HG02943 (cell line): ENCODE results near the gene TMCC2.
"Not testable (repeated sequence)": the region's sequence is repeated elsewhere in the genome, so short reads cannot be mapped to it uniquely, and the experiment has no call there.

ENCODE experiments used
- ATAC-seq: cut with Tn5 transposase; IDR thresholded peaks from one replicate; pipeline ENCODE4 v1.9.1; 2021; ENCODE audit warnings: mild to moderate bottlenecking, low read depth, moderate library complexity; ENCODE audit not compliant: unreplicated experiment

TMCC2 gene

DNA sequence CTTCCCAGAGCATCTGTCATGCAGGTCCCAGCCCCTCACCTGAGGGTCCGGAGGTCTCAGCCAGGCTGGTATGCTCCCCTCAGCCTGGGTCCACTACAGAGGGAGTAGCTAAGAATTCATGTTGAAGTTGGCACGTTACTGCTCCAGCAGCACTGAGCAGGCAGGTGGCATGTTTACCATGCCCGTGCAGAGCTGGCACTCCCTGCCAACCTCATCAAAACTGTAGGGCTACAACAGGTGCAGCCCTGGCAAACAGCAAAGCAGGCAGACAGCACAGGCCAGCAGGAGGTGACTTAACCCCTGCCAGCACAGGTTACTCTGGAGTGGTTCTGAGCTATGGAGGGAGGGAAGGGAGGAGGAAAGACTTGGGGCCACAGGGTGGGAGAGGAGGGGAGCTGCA is 47.4 kb downstream of the TMCC2 start:
- no peak for ATAC-seq

DNA sequence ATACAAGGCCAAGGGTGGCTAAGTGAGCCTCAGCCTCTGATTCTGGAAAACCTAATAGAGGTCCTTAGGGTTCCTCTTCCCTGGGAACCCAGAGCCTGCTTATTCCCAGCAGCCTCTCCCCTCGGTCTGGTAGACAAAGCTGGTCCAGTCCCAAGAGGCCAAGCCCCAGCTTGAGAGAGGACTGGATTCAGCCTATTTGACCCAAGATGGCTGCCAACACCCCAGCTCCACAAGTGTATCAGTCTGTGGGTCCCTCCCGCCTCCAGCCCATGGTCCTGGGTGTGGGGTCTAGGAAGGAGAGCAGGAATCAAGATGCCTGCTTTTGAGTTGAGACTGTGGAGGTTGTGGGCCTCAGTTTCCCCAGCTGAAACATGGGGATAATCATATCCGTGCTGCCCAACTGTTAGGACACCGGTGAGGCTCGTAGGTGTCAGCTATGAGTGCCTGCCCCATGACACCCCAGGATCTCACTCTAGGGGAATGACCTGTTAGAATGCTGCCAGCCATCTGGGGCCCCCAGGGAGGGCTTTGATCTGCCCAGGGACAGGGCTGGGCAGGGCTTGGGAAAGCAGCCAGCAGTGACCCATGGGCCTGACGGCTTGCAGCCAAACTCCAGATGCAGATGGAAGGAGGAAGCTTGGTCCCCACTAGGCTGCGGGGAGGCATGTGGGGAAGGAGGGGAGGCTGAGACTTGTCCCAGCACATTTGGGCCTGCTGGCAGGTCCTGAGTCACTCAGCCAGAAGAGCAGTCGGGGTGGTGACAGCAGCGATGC is 48.4 kb downstream of the TMCC2 start:
- ATAC-seq: no peak

DNA sequence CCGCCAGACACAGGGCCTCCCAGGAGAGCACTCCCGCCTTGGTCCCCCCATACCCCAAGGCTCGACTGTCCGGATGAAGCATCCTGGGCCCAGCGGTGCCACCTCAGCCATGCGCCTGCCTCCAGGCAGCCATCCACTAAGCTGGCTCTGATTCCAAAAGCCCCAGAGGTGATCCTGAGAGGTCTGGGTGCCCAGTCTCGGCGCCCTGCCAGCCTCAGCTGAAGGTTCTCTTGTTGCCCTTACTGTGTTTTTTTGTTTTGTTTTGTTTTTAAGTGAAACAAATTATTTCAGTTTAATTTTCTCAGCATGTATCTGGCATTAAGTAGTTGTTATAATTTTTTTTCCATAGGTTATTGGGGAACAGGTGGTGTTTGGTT is 48.9 kb downstream of the TMCC2 start:
- no peak for ATAC-seq

DNA sequence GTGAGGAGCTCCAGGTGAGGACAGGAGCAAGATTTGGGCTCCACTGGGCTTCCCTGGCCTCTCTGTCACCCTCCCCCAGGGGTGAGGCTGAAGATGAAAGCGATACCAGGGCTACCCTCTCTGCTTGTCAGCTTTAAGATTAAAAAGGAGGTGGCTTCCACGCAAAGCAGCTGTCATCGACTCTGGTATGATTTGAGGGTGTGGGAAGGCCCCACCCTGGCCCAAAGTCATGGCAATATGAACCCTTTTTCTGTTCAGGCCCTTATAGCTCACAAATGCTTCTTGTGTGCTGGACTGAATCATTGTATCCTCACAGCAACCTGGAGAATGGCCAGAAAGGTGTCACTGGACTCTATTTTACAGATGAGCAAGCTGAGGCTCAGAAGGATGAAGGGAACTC is 52.2 kb downstream of the TMCC2 start:
- no peak for ATAC-seq

DNA sequence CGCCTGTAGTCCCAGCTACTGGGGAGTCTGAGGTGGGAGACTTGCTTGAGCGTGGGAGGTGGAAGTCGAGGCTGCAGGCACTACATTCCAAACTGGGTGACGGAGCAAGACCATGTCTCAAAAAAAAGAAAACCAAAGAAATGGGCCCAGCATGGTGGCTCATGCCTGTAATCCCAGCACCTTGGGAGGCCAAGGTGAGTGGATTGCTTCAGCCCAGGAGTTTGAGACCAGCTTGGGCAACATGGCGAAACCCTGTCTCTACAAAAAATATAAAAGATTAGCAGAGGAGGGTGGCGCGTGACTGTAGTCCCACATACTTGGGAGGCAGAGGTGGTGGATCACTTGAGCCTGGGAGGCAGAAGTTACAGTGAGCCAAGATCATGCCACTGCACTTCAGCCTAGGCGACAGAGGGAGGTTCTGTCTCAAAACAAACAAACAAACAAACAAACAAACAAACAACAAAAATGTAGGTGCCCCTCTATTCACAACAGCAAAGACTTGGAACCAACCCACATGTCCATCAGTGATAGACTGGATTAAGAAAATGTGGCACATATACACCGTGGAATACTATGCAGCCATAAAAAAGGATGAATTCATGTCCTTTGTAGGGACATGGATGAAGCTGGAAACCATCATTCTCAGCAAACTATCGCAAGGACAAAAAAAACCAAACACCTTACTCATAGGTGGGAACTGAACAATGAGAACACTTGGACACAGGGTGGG is 53.1 kb downstream of the TMCC2 start:
- ATAC-seq: not testable (repeated sequence)

DNA sequence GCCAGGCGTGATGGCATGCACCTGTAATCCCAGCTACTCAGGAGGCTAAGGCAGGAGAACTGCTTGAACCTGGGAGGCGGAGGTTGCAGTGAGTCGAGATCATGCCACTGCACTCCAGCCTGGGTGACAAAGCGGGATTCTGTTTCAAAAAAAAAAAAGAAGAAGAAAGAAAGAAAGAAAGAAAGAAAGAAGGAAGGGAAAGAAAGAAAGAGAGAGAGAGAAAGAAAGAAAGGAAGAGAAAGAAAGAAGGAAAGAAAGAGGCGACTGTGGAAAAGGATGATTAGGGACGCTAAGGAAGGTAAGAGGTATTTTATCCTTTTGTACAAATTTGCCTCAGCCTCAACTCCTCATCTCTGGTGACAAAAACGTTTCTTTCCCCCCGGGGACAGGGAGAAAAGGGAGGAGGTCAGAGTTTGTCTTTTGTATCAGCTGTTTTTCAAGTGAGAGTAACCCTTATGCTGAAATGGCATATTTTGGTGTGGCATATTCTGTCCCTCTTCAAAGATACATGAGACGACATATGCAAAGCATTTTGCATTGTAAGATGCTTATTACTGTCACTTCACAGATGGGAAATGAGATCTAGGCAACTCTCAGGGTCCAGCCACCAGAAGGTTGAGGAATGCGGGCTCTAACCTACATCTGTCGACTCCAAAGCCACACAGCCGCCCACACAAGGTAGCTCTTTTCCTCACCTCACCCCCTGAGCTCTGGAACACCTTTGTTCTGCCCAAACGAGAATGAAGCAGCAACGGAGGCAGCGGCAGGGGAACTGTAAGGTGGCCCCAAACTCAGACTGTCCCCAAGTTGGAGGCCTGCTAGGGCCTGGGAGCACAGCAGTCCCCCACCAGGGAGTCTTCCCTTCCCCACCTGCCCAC is 55.8 kb downstream of the TMCC2 start:
- no peak for ATAC-seq

DNA sequence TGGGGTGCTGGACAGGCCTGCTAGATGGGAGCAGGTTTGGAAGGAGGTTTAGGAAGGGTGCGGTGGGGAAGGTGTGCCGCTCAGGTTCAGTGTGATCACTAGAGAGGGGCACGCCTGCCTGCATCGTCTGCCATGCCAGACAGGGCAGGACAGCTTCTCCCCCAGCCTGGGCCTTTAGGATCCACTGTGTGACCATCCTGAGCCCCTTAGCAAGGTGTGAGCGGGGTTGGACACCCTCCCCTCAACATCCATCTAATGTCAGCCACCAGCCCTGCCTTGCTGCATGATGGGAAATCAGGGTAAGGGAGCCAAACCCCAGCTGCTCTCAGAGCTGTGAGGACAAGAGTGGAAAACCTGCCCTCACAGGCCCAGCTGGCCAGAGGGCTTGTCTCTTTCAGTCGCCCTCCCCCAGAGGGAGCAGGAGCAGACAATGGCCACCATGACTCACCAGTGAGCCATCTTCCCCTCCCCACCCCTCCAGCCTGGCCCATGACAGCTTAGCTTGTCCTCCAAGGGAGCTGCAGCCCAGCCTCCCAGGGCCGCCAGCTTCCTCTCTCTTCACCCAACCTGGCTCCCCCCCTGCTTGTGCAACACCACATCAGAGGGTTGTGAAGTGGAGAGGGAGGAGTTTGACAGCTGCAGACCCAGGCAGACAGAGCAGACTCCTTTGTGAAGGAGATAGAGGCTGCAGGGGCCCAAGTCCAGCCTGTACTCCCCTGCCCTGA is 56.8 kb downstream of the TMCC2 start:
- no peak for ATAC-seq

DNA sequence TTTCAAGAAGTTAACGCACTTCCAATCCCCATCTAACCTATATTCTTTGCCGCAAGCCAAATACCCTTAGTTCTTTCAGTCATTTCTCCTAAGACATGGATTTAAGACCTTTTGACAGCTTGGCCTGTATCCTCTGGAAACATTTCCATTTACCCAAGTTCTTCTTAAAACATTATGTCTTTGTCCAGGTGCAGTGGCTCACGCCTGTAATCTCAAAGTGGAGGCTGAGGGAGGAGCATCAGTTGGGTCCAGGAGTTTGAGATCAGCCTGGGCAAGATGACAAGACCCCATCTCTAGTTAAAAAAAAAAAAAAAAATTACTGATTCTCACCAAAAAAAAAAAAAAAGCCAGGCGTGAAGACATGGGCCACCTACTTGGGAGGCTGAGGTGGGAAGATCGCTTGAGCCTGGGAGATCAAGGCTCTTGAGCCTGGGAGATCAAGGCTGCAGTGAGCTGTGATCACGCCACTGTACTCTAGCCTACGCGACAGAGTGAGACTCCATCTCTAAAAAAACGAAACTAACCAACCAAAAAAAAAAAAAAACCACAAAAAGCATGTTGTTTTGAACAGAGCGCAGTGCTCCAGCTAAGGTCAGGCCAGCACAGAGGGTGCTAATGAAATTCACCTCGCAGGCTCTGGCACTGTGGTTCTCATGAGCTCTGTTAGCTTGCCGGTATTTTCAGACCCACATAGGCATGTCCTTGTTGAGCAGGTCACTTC is 57.8 kb downstream of the TMCC2 start:
- no peak for ATAC-seq

DNA sequence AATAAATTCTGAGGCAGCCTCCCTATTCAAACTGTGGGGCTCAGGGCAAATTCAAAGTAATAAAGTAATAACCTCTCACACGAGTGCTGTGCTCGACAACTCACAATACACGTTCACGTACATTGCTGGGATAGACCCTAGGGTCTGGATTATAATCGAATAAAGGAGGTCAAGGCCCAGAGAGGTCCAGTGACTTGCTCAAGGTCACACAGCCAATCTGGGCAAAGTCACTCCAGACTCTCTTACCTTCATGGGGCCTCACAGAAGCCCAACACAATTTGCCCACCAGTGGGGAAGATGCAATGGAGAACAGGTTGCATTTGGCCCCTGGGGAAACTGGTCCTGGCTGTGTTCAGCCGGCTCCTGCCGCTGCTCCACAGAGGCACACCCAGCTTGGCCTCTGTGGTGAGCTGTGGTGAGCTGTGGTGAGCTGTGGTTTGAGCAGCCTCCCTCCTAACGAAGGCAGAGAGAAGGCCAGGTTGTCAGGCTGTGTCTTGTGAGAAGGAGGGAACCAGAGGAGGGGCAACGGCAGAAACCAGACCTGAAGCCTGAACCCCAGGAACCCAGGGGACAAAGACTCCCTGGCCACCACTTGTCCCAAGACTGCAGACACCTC is 58.7 kb downstream of the TMCC2 start:
- no peak for ATAC-seq

DNA sequence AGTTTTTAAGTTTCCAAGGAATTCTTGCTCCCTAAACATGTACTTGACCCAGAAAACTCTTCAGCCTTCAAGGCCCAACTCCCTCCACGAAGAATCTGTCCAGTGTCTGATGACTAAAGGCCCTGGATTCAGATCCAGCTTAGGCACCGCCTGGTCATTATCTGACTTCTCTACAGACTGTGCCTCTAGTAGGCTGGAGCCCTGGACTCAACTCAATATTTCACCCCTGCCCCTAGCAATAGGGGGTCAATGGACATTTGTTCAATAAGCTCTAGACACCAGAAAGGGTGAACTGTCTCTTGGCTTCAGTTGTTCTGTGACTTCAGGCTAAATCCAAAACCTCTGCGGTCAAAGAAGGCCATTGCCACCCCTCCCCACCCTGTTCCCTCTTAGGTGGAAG is 59.3 kb downstream of the TMCC2 start:
- no peak for ATAC-seq

DNA sequence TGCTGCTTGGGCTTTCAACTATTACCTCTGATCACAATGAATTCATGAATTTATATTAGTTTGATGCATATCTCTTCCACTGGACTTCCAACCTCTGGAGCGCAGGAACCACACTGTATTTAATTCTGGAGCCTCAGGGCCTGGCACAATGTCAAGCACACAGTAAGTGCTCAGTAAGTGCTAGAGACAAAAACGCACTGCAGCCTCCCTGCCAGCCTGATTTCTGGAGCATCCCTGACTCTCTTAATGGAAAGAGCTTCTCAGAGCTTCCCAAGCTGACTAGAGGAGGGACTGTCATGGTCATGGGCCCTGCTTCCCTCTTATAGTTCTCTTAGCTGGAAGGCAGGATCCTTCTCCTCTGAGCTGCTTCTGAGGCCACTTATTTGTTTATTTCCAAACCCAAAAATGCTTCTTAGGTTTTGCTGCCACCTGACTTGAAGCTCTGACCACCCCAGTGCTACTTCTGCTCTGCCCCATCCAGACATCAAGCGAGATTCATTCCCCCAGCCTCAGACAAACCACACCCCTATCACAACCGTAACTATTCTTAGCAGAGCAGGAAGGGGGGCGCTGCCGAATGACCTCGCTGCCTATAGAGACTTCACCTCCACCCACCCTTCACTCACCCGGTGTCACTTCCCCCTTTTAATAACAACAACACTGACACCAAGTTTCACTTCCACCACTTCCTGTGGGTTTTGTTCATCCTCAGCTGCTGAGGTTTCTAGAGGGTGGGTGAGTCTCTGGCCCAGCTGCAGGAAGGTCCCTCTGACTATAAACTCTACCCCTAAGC is 60.2 kb downstream of the TMCC2 start:
- ATAC-seq: peak; percentile 87

DNA sequence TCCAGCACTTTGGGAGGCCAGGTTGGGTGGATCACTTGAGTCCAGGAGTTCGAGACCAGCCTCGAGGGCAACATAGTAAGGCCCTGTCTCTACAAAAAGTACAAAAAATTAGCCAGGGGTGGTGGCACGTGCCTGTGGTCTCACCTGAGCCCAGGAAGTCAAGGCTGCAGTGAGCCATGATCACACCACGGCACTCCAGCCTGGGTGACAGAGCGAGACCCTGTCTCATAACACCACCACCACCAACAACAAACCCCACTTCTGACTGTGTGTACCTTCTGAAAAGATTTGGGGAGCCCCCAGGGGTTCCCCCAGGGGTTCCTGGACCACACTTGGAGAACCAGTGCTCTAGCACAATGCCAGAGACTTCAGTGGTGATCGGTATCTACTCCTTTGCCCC is 63.9 kb downstream of the TMCC2 start:
- ATAC-seq: no peak

DNA sequence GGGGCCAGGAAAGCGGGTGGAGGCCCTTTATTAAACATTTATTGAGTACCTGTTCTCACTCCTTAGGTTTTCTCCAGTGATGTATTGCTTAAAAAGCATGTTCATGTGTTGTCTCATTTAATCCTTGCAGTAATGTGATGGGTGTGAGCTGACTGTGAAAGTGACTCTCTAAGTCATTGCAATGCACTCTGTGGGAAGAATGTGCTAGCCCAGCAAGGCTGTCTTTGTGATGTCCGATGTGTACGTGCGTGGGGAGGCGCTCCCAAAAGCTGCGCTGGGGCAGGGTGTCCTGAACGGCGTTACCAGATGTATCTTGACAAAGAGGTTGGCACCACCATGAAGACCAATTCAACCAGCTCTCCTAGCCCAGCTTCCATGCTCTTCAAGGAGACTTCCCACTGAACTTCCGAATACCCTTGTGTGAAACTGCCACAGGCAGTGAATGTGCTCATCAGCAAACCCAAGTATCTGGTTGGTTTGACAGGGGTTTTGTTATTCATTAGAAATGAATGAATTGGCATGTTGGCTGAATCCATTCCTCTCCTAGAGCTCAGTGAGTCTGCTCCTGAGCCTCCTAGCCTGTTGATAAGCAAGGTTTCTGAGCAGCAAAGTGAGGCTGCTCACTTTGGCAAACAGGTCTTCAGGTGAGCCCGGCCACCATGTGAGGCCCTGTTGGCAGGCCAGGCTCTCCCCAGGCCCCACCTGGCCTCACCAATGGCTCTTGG is 65.8 kb downstream of the TMCC2 start:
- ATAC-seq: no peak

DNA sequence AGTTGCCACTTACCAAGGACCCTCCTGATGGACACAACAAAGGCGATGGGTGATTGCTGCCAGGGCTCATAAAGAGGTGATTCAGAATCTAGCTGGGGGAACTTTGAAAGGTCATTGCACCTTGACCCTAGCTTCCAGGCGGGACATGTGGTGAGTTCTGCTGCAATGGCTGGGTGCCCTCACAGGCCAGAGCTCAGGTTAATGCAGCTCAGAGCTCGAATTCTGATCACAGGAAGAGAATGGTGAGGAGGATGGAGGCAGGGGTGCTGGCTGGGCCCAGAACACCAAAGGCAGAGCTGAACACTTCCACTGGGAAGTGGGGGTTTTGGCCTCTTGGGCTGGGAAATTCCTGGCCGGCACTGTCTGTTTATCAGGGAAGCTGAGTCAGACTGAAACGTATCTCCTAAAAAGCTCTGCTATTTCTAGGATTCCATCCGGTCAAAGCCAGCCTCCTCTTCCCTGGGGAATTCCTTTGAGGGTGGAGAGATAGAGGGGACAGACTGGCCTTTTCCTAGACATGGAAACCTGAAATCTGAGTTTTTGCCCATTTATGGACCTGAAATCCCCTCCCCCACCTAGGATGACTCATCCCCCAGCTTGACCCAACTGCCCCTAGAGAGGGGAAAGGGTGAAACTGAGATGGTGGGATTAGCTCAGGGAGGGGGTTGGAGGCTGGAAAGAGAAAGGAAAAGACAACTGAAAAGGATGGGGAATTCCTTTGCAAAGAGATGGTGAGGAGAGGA is 66.6 kb downstream of the TMCC2 start:
- no peak for ATAC-seq

DNA sequence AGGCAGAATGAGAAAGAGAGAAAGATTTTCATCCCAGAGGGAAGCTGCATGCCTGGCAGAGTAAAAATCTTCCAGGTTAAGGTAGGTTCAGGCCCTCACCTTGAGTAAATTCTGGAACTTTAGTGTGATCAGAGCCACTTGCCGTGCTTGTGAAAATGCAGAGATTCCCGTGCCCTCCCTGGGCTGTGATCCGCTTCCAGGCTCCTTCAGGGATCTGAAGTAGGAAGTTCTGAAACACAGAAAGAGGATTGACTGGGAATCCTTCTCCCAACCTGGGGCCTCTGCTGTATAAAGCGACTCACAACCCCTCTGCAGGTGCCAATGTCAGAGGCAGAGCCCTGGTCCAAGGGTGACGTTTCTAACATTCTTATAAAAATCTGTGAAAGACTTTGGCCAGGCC is 67.2 kb downstream of the TMCC2 start:
- ATAC-seq: no peak

DNA sequence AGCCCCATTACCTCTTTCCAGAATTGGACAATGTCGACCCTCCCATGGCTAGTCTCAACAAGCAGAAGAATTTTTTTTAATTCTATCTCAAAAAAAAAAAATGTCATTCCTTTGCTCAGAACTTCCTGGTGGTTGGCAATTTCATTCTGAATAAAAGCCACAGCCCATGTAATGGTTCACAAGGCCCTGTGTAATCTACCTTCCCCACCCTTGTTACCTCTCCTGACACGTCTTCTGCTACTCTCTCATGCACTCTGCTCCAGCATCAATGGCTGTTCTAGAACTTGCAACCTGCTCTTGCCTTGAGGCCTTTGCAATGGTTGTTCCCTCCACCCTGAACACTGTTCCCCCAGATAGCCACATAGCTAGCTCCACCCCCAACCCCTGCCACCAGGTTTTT is 68.4 kb downstream of the TMCC2 start:
- no peak for ATAC-seq

DNA sequence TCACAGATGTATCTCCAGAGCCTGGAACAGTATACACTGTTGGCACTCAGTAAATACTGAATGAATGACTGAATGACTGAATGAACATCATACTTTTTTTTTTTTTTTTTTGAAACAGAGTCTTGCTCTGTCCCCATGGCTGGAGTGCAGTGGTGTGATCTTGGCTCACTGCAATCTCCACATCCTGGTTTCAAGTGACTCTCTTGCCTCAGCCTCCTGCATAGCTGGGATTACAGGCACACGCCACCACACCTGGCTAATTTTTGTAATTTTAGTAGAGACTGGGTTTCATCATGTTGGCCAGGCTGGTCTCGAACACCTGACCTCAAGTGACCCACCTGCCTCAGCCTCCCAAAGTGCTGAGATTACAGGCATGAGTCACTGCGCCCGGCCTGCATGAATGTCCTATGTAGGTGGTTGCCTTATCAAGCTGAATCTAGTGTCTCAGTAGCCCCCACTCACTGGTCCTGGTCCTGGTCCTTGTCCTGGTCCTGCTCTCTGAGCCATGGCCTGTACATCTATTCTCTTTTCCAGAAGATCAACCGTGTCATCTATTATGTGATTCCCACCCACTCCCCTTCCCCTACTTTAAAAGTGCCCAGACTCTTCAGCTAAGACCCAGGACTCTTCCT is 69.9 kb downstream of the TMCC2 start:
- ATAC-seq: not testable (repeated sequence)
